Stimulated activated CD4-positive, alpha-beta T cell treated with anti-CD3 and anti-CD28 coated beads, Interleukin-15, amount 100 ng/mL, for 48 hours (primary cell): ENCODE data around the gene TDP1.
"Not testable (repeated sequence)": the region's sequence is repeated elsewhere in the genome, so short reads cannot be mapped to it uniquely, and the experiment has no call there.

Source experiments
- DNase-seq, 2 donors: peaks; one replicate each; pipeline ENCODE4 v3.0.0-alpha.2; 2020; ENCODE audit warnings: low read depth in 2 of 2

TDP1 gene

GRCh38 chr14:89990218-89990617 is 34.5 kb downstream of the TDP1 start:
- DNase-seq: no peak

GRCh38 chr14:89990623-89991275 is 35.0 kb downstream of the TDP1 start:
- no peak for DNase-seq

- no peak for DNase-seq
These were observed 36.5 kb downstream of the TDP1 start for GRCh38 chr14:89992273-89992672.

GRCh38 chr14:89996963-89997362 is 41.2 kb downstream of the TDP1 start:
- DNase-seq: no peak

- DNase-seq: no peak
These were observed 45.2 kb downstream of the TDP1 start for GRCh38 chr14:90000935-90001334.

GRCh38 chr14:90003526-90004307 is 48.0 kb downstream of the TDP1 start:
- no peak for DNase-seq

- no peak for DNase-seq
These were observed 49.7 kb downstream of the TDP1 start for GRCh38 chr14:90005441-90005840.

GRCh38 chr14:90005939-90006530 is 50.3 kb downstream of the TDP1 start:
- DNase-seq: no peak

- no peak for DNase-seq
These were observed 61.6 kb downstream of the TDP1 start for GRCh38 chr14:90017371-90017770.

GRCh38 chr14:90019824-90020523 is 64.2 kb downstream of the TDP1 start:
- no peak for DNase-seq

- DNase-seq: no peak
These were observed 67.6 kb downstream of the TDP1 start for GRCh38 chr14:90023176-90023896.

GRCh38 chr14:90024910-90025309 is 69.2 kb downstream of the TDP1 start:
- DNase-seq: no peak

- not testable (repeated sequence) for DNase-seq
These were observed 70.9 kb downstream of the TDP1 start for GRCh38 chr14:90026608-90027007.

GRCh38 chr14:90027842-90028241 is 72.1 kb downstream of the TDP1 start:
- no peak for DNase-seq

GRCh38 chr14:90034156-90034555 is 78.4 kb downstream of the TDP1 start:
- DNase-seq: no peak

GRCh38 chr14:90034835-90035525 is 79.3 kb downstream of the TDP1 start:
- DNase-seq: no peak

GRCh38 chr14:90039253-90040010 is 83.7 kb downstream of the TDP1 start:
- DNase-seq: no peak

- DNase-seq: no peak
These were observed 84.7 kb downstream of the TDP1 start for GRCh38 chr14:90040411-90040810.

GRCh38 chr14:90042496-90043252 is 86.9 kb downstream of the TDP1 start:
- no peak for DNase-seq

- no peak for DNase-seq
These were observed 89.9 kb downstream of the TDP1 start for GRCh38 chr14:90045616-90046015.
